ENCODE results near the gene PPP1R2.
A peak's percentile ranks its signal among the peaks of the same experiment; 100 is the strongest.
"Not testable (repeated sequence)": the region's sequence is repeated elsewhere in the genome, so short reads cannot be mapped to it uniquely, and the experiment has no call there.

The PPP1R2 gene

DNA sequence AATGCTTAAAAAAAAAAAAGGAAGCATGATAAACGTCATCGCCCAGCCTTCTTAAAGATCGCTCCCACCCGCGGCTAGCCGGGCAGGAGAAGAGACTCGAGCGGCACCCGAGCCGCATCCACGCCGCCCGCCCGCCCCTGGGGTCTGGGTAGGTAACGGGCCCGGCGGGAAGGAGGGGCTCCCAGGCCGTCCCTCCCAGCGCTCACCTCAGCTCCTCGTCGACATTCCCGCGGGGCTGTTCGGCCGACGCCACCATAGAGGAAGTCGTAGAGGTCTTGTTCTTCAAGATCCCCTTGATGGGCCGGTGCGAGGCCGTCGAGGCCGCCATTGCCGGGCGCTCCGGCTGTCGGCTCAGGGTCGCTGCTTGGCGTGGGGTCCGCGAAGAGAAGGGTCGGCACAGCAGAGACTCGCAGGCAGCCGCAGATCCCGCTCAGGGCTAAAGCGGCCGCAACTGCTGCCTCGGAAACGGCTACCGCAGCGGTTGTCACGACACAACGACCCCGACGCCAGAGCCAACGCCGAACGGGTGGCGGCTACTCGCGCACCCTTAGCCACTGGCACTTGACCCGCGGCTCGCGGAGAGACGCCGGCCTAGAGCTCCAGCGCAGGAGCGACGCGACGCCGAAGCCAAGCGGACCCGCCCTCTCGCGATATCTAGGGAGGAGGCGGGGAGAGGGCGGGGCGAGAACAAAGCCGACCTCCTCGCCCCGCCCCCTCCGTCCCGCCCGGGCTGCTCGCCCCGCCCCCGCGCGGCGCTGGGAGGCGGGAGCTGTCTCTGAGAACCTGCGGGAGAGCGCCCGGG lies at the start of gene PPP1R2:
Gene PPP1R2, minus strand, starts transcription at position 628 of the 802 bp plus-strand sequence. Its CDS starts 300 bp downstream, at position 328.
- ATAC-seq, result peak; percentile 75 to 77

GRCh38 chr3:195591852-195592251 lies 48.7 kb upstream of the PPP1R2 start:
- ATAC-seq, result no peak

GRCh38 chr3:195591220-195591619 lies 48.1 kb upstream of the PPP1R2 start:
- ATAC-seq, result no peak

- ATAC-seq, result not testable (repeated sequence)
These were observed 47.3 kb upstream of the PPP1R2 start for GRCh38 chr3:195590381-195590780.

- not testable (repeated sequence) for ATAC-seq
These were observed 46.7 kb upstream of the PPP1R2 start for GRCh38 chr3:195589796-195590195.

DNA sequence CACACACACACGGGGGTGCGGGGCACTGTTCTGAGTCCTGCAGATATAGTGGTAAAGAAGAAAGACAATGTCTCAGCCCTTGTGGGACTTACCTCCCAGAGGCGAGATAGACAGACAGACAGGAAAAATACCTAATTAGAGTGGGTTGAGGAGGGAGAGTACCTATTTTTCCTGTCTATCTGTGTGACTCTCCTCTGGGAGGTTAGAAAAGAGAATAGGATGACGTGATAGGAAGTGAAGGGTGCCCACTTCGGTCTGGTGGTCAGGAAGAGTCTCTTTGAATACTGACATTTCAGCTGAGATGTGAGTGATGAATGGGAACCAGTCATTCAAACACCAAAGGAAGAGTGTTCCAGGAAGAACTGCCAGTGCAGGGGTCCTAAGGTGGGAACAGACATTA lies 44.7 kb upstream of the PPP1R2 start:
- peak in 1 of 2 donors; percentile 40 for ATAC-seq

DNA sequence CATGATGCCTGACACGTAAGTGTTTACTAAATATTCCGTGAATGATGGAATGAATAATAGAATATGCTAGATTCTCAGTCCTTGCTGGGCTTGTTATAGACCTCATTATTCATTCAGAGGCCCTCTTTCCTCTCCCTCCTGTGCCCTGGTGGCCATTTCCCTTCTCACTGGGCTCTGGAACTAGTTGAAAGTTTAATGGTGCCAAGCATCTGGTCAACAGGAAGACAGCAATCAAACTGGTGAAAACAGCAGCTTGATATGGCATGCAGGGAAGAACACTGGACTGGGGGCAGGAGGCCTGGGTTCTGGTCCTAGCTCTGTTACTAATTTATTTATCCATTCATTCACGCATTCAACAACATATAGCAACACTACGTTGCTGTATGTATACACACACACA lies 44.3 kb upstream of the PPP1R2 start:
- no peak for ATAC-seq

DNA sequence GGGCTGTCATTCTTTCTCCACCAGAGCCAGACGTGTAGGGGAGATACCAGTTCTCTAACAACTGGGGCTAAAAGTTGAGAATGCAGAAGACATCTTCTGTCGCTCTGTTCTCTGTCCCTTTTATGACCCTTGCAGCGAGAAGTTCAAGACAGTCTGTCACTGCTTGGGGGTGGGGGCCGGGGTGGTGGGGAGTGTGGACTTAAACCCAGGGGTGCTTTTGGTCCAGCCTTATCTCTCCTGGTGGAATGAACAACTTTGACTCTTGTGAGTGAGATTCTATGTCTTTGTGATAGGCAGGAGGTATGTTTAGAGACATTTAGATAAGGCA lies 41.4 kb upstream of the PPP1R2 start:
- ATAC-seq, result no peak

- no peak for ATAC-seq
These were observed 40.9 kb upstream of the PPP1R2 start, which contains the start of gene APOD for GRCh38 chr3:195583831-195584542. Gene APOD, minus strand, starts transcription at chr3:195583940. Its CDS starts 4,479 bp downstream, at chr3:195579461.

- no peak for ATAC-seq
These were observed 39.8 kb upstream of the PPP1R2 start for GRCh38 chr3:195582947-195583346.

- no peak for ATAC-seq
These were observed 37.8 kb upstream of the PPP1R2 start for GRCh38 chr3:195580744-195581443.

- no peak for ATAC-seq
These were observed 36.2 kb upstream of the PPP1R2 start for GRCh38 chr3:195579281-195579680.

GRCh38 chr3:195578565-195578964 lies 35.4 kb upstream of the PPP1R2 start:
- ATAC-seq, result no peak

GRCh38 chr3:195577645-195578177 lies 34.6 kb upstream of the PPP1R2 start:
- no peak for ATAC-seq

DNA sequence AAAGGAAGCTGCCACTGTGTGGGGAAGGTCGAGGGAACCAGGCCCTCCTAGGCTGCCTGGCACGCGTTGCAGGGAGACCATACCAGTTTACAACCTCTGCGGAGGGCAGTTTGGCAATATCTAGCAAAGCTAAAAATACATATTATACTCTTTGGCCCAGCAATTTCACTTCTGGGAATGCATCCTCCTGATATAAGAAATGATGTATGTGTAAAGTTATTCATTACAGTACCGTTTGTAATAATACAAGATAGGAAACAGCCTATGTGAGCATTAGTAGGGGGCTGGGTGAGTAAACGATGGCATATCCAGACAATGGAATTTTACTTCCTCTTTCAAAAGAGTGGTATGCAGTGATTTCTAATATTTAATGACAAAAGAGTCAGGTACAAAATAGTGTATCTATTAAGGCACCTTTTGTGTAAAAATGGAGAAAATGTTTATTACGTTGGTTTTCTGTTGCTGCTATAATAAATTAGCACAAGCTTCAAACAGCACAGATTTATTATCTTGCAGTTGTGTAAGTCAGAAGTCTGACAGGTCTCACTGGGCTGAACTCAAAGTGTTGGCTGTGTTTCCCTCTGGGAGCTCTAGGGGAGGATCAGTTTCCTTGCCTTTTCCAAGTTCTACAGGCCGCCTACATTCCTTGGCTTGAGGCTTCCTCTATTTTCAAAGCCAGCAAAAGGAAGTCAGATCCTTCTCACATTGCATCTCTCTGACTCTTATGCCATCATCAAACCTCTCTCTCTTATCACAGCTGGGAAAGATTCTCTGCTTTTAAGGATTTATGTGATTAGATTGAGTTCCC lies 31.6 kb upstream of the PPP1R2 start:
- no peak for ATAC-seq

DNA sequence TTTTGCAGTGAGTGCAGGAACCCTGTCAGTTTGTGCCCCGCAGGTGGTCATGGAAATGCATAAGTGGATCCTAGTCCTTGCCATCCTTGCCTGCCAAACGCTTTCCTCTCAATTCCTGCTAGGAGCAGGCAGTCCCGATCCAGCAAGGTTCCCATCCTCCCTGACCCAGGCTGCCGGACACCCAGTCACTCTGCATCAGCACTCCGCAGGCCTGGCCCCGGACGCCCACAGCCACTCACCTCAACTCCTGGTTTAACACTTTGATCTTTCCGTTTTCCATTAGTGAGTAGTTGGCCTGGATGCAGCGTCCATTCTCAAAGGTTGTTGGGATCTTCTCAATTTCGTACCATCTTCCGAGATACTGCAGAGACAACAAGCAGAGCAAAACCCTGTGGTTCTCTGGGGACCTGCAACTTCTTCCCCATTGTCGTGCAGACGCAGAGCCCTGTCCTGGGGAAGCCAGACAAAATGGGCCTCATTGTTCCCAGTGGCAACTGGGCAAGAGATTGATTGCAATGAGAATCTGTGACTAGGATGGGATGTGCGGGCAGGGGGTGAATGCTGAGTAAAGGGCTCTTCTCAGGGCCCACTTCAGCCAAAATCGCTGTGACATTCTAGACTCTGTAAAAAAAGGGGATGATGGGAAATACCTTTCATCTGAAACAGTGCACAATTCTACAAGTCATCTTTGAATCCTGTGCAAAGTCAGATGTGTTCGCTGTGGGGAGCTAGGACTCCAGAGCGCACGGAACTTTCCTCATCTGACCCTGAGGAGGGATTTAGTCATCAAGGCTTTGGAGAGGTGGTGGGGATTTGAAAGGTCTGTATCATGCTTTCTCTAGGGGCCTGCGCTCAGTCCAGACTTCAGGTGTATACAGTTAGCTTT lies 30.7 kb upstream of the PPP1R2 start:
- ATAC-seq, result no peak

DNA sequence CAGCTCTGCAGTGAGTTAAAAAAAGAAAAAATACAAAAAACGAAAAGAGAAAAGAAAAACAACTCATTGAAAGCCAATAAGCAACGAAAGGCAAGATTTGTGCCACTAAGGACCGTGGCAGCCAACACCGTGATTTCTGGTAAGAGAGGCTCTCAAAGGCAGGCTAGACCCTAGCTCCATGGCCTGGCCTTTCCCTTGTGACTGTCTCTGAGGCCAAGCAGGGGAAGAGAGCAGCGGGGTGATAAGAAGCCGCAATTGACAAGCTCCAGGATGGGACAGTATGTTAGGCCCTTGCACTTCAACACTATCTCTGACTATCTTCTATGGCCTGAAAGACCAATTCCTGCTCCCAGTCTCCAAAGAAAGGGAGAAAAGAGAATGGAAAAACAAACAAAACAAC lies 28.2 kb upstream of the PPP1R2 start:
- no peak for ATAC-seq

DNA sequence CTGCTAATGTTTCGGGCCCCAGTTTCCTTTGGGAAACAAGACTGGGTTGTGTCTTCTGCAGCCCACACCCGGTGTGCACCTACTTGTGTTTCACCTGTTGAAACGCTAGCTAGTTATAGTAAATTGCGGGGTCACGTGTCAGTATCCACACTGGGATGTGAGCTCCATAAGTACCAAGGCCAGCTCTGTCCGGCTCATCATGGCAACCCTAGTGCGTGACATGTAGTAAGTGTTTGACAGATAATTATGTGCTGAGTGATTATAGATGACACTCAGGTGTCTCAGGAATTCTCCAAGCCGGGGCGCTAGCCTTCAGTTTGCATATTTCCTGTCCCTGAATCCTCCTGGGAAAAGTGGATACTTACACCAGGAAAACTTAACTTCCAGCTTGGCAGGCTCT lies 27.8 kb upstream of the PPP1R2 start:
- ATAC-seq, result no peak

DNA sequence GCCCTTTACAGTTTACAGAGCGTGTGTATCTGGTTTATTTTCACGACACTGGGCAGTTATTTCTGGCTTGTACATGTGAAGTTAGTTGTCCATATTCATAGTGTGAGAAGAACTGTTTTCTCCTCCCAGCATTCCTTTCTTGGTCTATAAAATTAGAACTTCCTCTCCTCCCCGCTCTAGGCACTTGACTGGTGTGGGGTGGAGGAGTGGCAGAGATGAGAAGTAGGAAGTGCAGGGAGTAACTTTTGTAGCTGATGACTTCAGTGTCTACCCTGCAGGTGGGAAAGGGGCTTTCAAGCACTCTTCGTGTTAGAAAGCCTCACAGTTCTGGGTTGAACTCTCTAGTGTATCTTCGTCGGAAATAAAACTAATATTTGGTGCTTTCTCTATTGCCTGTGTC lies 27.2 kb upstream of the PPP1R2 start:
- no peak for ATAC-seq

DNA sequence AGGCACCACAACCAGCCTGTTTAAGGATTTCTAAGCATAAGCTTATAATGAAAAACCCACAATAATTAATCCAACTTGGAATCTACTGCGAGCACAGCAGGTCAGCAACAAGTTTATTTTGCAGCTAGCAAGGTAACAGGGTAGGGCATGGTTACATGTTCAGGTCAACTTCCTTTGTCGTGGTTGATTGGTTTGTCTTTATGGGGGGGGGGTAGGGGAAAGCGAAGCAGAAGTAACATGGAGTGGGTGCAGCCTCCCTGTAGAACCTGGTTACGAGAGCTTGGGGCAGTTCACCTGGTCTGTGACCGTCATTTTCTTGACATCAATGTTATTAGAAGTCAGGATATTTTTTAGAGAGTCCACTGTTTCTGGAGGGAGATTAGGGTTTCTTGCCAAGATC lies 25.5 kb upstream of the PPP1R2 start:
- no peak for ATAC-seq

GRCh38 chr3:195566797-195567196 lies 23.7 kb upstream of the PPP1R2 start:
- ATAC-seq, result no peak

Data from activated CD4-positive, CD25-positive, alpha-beta regulatory T cell treated with anti-CD3 and anti-CD28 coated beads, Interleukin-2, amount 50 U/mL, for 24 hours (primary cell).